PFSK-1 (cell line): ENCODE data around the gene TXNDC11.

ENCODE experiments used
- FOXP2 ChIP-seq: optimal IDR thresholded peaks from 2 replicates; pipeline ENCODE3; 2011; ENCODE audit warnings: borderline replicate concordance, control low read depth, inconsistent platforms; ENCODE audit not compliant: insufficient read depth; ENCODE audit errors: extremely low read length, extremely low read depth
- POLR2AphosphoS5 ChIP-seq: IDR thresholded peaks from 2 replicates; pipeline ENCODE4 v1.6.1; 2012; ENCODE audit warnings: low read depth, mild to moderate bottlenecking, control low read depth, low read length, moderate library complexity
- SIN3A ChIP-seq: IDR thresholded peaks from 2 replicates; pipeline ENCODE4 v1.6.1; 2012; ENCODE audit warnings: mild to moderate bottlenecking, low read length, moderate library complexity, borderline replicate concordance; ENCODE audit not compliant: insufficient read depth
- TAF1 ChIP-seq: IDR thresholded peaks from 2 replicates; pipeline ENCODE4 v1.6.1; 2012; ENCODE audit warnings: low read length, control low read depth, borderline replicate concordance; ENCODE audit not compliant: insufficient read depth
- TF ChIP-seq, protein P1 (sequence below), 2 experiments: IDR thresholded peaks; 2 replicates each; pipeline versions ENCODE4 v1.6.1 to v1.8.0; 2011 to 2012; ENCODE audit warnings: low read depth in 2 of 2, low read length in 2 of 2, control low read depth in 1 of 2, inconsistent platforms in 1 of 2, mild to moderate bottlenecking in 1 of 2, moderate library complexity in 1 of 2; ENCODE audit not compliant: insufficient read depth in 1 of 2

TXNDC11 gene

GRCh38 chr16:11640987-11641817 lies 101.5 kb downstream of the TXNDC11 start:
- TF ChIP-seq SIN3A (no peak), TAF1 (no peak), POLR2AphosphoS5 (no peak), FOXP2 (no peak)
- TF ChIP-seq, protein P1, sequence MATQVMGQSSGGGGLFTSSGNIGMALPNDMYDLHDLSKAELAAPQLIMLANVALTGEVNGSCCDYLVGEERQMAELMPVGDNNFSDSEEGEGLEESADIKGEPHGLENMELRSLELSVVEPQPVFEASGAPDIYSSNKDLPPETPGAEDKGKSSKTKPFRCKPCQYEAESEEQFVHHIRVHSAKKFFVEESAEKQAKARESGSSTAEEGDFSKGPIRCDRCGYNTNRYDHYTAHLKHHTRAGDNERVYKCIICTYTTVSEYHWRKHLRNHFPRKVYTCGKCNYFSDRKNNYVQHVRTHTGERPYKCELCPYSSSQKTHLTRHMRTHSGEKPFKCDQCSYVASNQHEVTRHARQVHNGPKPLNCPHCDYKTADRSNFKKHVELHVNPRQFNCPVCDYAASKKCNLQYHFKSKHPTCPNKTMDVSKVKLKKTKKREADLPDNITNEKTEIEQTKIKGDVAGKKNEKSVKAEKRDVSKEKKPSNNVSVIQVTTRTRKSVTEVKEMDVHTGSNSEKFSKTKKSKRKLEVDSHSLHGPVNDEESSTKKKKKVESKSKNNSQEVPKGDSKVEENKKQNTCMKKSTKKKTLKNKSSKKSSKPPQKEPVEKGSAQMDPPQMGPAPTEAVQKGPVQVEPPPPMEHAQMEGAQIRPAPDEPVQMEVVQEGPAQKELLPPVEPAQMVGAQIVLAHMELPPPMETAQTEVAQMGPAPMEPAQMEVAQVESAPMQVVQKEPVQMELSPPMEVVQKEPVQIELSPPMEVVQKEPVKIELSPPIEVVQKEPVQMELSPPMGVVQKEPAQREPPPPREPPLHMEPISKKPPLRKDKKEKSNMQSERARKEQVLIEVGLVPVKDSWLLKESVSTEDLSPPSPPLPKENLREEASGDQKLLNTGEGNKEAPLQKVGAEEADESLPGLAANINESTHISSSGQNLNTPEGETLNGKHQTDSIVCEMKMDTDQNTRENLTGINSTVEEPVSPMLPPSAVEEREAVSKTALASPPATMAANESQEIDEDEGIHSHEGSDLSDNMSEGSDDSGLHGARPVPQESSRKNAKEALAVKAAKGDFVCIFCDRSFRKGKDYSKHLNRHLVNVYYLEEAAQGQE (IDR thresholded peaks at IDR 0.05; ENCODE audit: insufficient read depth in 1 of 2, low read depth in 2 of 2, low read length in 2 of 2), result no peak

- TF ChIP-seq FOXP2 (no peak), TAF1 (no peak), SIN3A (no peak), POLR2AphosphoS5 (no peak)
- TF ChIP-seq, protein P1 (IDR thresholded peaks at IDR 0.05; ENCODE audit: insufficient read depth in 1 of 2, low read depth in 2 of 2, low read length in 2 of 2), result no peak
These were observed 102.4 kb downstream of the TXNDC11 start for GRCh38 chr16:11639925-11640899.

- TF ChIP-seq FOXP2 (no peak), POLR2AphosphoS5 (no peak), TAF1 (no peak)
These were observed 103.6 kb downstream of the TXNDC11 start for GRCh38 chr16:11639008-11639562.

- TF ChIP-seq POLR2AphosphoS5, result no peak
- no peak for TF ChIP-seq FOXP2
- no peak for TF ChIP-seq TAF1
- TF ChIP-seq, protein P1 (IDR thresholded peaks at IDR 0.05; ENCODE audit: insufficient read depth in 1 of 2, low read depth in 2 of 2, low read length in 2 of 2), result no peak
- no peak for TF ChIP-seq SIN3A
These were observed 104.5 kb downstream of the TXNDC11 start for GRCh38 chr16:11638140-11638539.

DNA sequence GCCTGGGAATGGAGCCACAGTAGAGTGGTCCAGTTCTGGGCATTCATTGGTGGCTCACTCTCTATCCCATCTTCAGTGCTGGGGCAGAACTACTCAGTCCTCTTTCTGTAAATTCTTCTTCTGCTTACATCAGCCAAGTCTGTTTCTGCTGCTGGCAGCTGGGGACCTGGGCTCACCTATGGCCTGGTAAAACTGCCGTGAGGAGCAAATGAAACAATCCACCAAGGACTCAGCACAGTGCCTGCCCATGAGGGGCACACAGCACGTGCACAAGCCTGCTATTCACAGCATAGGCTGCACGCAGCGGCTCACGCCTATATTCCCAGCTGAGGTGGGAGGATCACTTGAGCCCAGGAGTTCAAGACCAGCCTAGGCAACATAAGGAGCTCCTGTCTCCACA lies 105.3 kb downstream of the TXNDC11 start:
- TF ChIP-seq, protein P1 (IDR thresholded peaks at IDR 0.05; ENCODE audit: insufficient read depth in 1 of 2, low read depth in 2 of 2, low read length in 2 of 2), result no peak
- TF ChIP-seq SIN3A, result no peak
- TF ChIP-seq FOXP2, result no peak
- TF ChIP-seq POLR2AphosphoS5, result no peak
- TF ChIP-seq TAF1, result no peak
